ENCODE measurements around the gene JUN.

DNA sequence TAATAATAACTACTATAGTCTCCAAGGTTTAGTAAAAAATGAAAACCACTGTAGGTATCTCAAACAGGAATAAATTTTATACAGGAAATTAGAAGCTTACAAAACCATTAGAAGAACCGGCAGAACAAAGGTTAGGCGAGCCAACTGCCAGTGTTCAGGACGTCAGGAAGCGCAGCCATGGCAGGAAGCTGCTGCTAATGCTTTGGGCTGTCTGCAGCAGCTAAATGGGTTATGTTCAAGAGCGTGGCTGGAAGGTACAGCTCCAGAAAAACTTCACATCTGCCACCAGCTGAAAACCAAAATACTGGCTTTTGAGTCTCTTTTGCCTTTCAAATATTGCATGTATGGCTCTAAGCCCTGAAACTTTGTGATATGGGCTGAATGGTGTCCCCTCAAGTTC, 48.3 kb downstream of the JUN start:
- TF ChIP-seq, protein P1, sequence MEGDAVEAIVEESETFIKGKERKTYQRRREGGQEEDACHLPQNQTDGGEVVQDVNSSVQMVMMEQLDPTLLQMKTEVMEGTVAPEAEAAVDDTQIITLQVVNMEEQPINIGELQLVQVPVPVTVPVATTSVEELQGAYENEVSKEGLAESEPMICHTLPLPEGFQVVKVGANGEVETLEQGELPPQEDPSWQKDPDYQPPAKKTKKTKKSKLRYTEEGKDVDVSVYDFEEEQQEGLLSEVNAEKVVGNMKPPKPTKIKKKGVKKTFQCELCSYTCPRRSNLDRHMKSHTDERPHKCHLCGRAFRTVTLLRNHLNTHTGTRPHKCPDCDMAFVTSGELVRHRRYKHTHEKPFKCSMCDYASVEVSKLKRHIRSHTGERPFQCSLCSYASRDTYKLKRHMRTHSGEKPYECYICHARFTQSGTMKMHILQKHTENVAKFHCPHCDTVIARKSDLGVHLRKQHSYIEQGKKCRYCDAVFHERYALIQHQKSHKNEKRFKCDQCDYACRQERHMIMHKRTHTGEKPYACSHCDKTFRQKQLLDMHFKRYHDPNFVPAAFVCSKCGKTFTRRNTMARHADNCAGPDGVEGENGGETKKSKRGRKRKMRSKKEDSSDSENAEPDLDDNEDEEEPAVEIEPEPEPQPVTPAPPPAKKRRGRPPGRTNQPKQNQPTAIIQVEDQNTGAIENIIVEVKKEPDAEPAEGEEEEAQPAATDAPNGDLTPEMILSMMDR (IDR thresholded peaks at IDR 0.05; ENCODE audit: insufficient read depth, low read length, poor library complexity, severe bottlenecking): no peak
- TF ChIP-seq EZH2phosphoT487 (conservative IDR thresholded peaks at IDR 0.05; ENCODE audit: low read length): no peak

Data from SU-DHL-6 (cell line).